H1 (cell line): ENCODE results near the gene OLFML2A. TPM values are rescaled to one million over a fixed set of nuclear protein-coding genes. Genes with fewer than 3 reads are reported as not detected.

ENCODE experiments used
- CTCF ChIA-PET: fragments of 300-600 bp; sonication (Branson Sonifier 250); formaldehyde crosslinking; loops from one replicate; lab custom pipeline; 2021; ENCODE audit not compliant: partially characterized antibody; lab: Charles Lee
- POLR2A ChIA-PET: fragments of 300-600 bp; sonication (Branson Sonifier 250); formaldehyde crosslinking; loops from one replicate; lab custom pipeline; 2021; ENCODE audit warnings: inconsistent platforms; ENCODE audit not compliant: partially characterized antibody; lab: Charles Lee
- DNase-seq, 2 experiments: peaks; one replicate each; pipeline versions ENCODE4 v3.0.0 to v3.0.0-alpha.2; 2010 to 2022; ENCODE audit warnings: low spot score in 2 of 2, low read depth in 1 of 2, mixed read lengths in 1 of 2
- FAIRE-seq: peaks from 2 replicates; lab custom pipeline; 2011; peaks lifted over from hg19 to GRCh38; lab: Jason Lieb, UNC
- H2AFZ ChIP-seq: 2 replicates; pipeline ENCODE4 v1.8.1; 2012; ENCODE audit warnings: low read length, inconsistent platforms
- H2AK5ac ChIP-seq: 2 replicates; pipeline ENCODE4 v1.6.1; 2013; ENCODE audit warnings: low read depth, low read length
- H2BK120ac ChIP-seq: replicated peaks from 2 replicates; pipeline ENCODE3; 2013; ENCODE audit warnings: low read depth, low read length, inconsistent platforms
- H2BK12ac ChIP-seq: 2 replicates; pipeline ENCODE4 v1.6.1; 2013; ENCODE audit warnings: low read depth, low read length
- H2BK15ac ChIP-seq: 2 replicates; pipeline ENCODE4 v1.6.1; 2013; ENCODE audit warnings: low read length
- H2BK20ac ChIP-seq: 2 replicates; pipeline ENCODE4 v1.6.1; 2013; ENCODE audit warnings: low read length
- H2BK5ac ChIP-seq: 2 replicates; pipeline ENCODE4 v1.6.1; 2013; ENCODE audit warnings: low read depth, low read length
- H3K14ac ChIP-seq: 2 replicates; pipeline ENCODE4 v1.6.1; 2013; ENCODE audit warnings: inconsistent platforms; ENCODE audit not compliant: insufficient read length
- H3K18ac ChIP-seq: 2 replicates; pipeline ENCODE4 v1.6.1; 2013; ENCODE audit warnings: low read length; ENCODE audit errors: extremely low read depth
- H3K23ac ChIP-seq: 2 replicates; pipeline ENCODE4 v1.6.1; 2013; ENCODE audit warnings: inconsistent platforms; ENCODE audit not compliant: insufficient read length
- H3K23me2 ChIP-seq: 2 replicates; pipeline ENCODE4 v1.6.1; 2013; ENCODE audit warnings: low read depth, low read length
- H3K27ac ChIP-seq: 2 replicates; pipeline ENCODE4 v1.6.1; 2011; ENCODE audit warnings: low read depth, low read length, inconsistent platforms
- H3K27me3 ChIP-seq, 4 experiments: replicated peaks in 1 of 4; 1 replicate in 1 of 4; 2 replicates in 3 of 4; pipeline versions ENCODE4 v1.6.1 to v1.8.1; 2011 to 2013; ENCODE audit warnings: low read length in 3 of 4, mild to moderate bottlenecking in 3 of 4, inconsistent platforms in 2 of 4, mixed read lengths in 2 of 4, moderate library complexity in 1 of 4; ENCODE audit not compliant: control insufficient read depth in 3 of 4, insufficient read depth in 3 of 4; ENCODE audit errors: extremely low read depth in 1 of 4
- H3K36me3 ChIP-seq, 4 experiments: 2 replicates each; pipeline versions ENCODE4 v1.6.1 to v1.8.1; 2011 to 2013; ENCODE audit warnings: mild to moderate bottlenecking in 4 of 4, low read length in 3 of 4, moderate library complexity in 2 of 4, control low read depth in 1 of 4, inconsistent platforms in 1 of 4; ENCODE audit not compliant: insufficient read depth in 4 of 4, control insufficient read depth in 2 of 4
- H3K4ac ChIP-seq: replicated peaks from 2 replicates; pipeline ENCODE3; 2013; ENCODE audit warnings: low read length, low read depth, mixed read lengths, inconsistent platforms; ENCODE audit not compliant: insufficient read length
- H3K4me1 ChIP-seq, 4 experiments: replicated peaks in 1 of 4; 1 replicate in 1 of 4; 2 replicates in 3 of 4; pipeline versions ENCODE4 v1.6.1 to v1.8.1; 2011 to 2013; ENCODE audit warnings: low read length in 3 of 4, inconsistent platforms in 2 of 4, mixed read lengths in 1 of 4; ENCODE audit not compliant: insufficient read depth in 4 of 4, control insufficient read depth in 3 of 4
- H3K4me2 ChIP-seq, 2 experiments: 2 replicates each; pipeline versions ENCODE4 v1.6.1 to v1.8.1; 2011 to 2013; ENCODE audit warnings: low read depth in 2 of 2, low read length in 2 of 2, control low read depth in 1 of 2, inconsistent platforms in 1 of 2, mild to moderate bottlenecking in 1 of 2; ENCODE audit not compliant: insufficient read depth in 1 of 2
- H3K4me3 ChIP-seq, 4 experiments: fragments of 200-600, 300-600 bp in 1 of 4; sonication (generic), shearing (Covaris generic), sonication (Bioruptor Twin) in 1 of 4; 2 replicates each; pipeline versions ENCODE4 v1.5.1 to v1.8.1; 2011 to 2016; ENCODE audit warnings: low read length in 4 of 4, low read depth in 3 of 4, control low read depth in 2 of 4, inconsistent platforms in 2 of 4, mild to moderate bottlenecking in 2 of 4, mixed read lengths in 1 of 4, moderate library complexity in 1 of 4; ENCODE audit not compliant: insufficient read depth in 2 of 4; ENCODE audit errors: extremely low read depth in 1 of 4
- H3K56ac ChIP-seq: replicated peaks from 2 replicates; pipeline ENCODE3; 2013; ENCODE audit warnings: low read depth, mild to moderate bottlenecking, mixed read lengths, low read length, inconsistent platforms; ENCODE audit not compliant: insufficient read length
- H3K79me1 ChIP-seq: 2 replicates; pipeline ENCODE4 v1.6.1; 2013; ENCODE audit warnings: low read depth, low read length, control low read depth
- H3K79me2 ChIP-seq, 2 experiments: 2 replicates each; pipeline versions ENCODE4 v1.6.1 to v1.8.1; 2012 to 2013; ENCODE audit warnings: low read length in 2 of 2, mild to moderate bottlenecking in 2 of 2, inconsistent platforms in 1 of 2; ENCODE audit not compliant: insufficient read depth in 2 of 2, control insufficient read depth in 1 of 2
- H3K9ac ChIP-seq, 4 experiments: replicated peaks in 1 of 4; 1 replicate in 1 of 4; 2 replicates in 3 of 4; pipeline versions ENCODE4 v1.6.1 to v1.8.1; 2011 to 2013; ENCODE audit warnings: low read depth in 3 of 4, low read length in 3 of 4, control low read depth in 2 of 4, mild to moderate bottlenecking in 2 of 4, moderate library complexity in 2 of 4, inconsistent platforms in 1 of 4; ENCODE audit errors: extremely low read depth in 1 of 4
- H3K9me3 ChIP-seq, 2 experiments: 2 replicates each; pipeline versions ENCODE4 v1.6.1 to v1.8.1; 2012 to 2013; ENCODE audit warnings: mild to moderate bottlenecking in 2 of 2, moderate library complexity in 2 of 2, control low read depth in 1 of 2, inconsistent platforms in 1 of 2, low read depth in 1 of 2, low read length in 1 of 2, mixed read lengths in 1 of 2; ENCODE audit not compliant: insufficient read depth in 2 of 2
- H4K20me1 ChIP-seq, 2 experiments: replicated peaks in 1 of 2; 2 replicates each; pipeline versions ENCODE3 to v1.8.1; 2011 to 2013; ENCODE audit warnings: inconsistent platforms in 2 of 2, low read length in 2 of 2, mild to moderate bottlenecking in 1 of 2; ENCODE audit not compliant: insufficient read depth in 2 of 2, control insufficient read depth in 1 of 2
- H4K5ac ChIP-seq: 2 replicates; pipeline ENCODE4 v1.6.1; 2013; ENCODE audit warnings: low read length, low read depth, mixed read lengths, inconsistent platforms; ENCODE audit not compliant: insufficient read length
- H4K8ac ChIP-seq: 2 replicates; pipeline ENCODE4 v1.8.0; 2013; ENCODE audit warnings: mild to moderate bottlenecking, moderate library complexity, low read length, inconsistent platforms; ENCODE audit not compliant: insufficient read depth; ENCODE audit errors: extremely low read depth
- H4K91ac ChIP-seq: replicated peaks from 2 replicates; pipeline ENCODE3; 2013; ENCODE audit warnings: low read length, mixed read lengths, inconsistent platforms; ENCODE audit not compliant: insufficient read length
- CBX8 ChIP-seq: fragments of 300-800, 300-1000 bp; sonication (generic); IDR thresholded peaks from 2 replicates; pipeline ENCODE4 v1.7.1; 2016; ENCODE audit warnings: low read depth, low read length, borderline replicate concordance
- HDAC2 ChIP-seq, 2 experiments: fragments of 300-600 bp in 1 of 2; sonication (generic) in 1 of 2; IDR thresholded peaks; 2 replicates each; pipeline ENCODE4 v1.6.1; 2011 to 2012; ENCODE audit warnings: low read depth in 2 of 2, low read length in 2 of 2, mild to moderate bottlenecking in 2 of 2, moderate library complexity in 2 of 2, borderline replicate concordance in 1 of 2, inconsistent platforms in 1 of 2
- HDAC6 ChIP-seq: IDR thresholded peaks from one replicate; pipeline ENCODE4 v1.7.1; 2012; ENCODE audit warnings: low read depth, mild to moderate bottlenecking, inconsistent platforms, low read length, moderate library complexity
- JUN ChIP-seq: IDR thresholded peaks from 2 replicates; pipeline ENCODE4 v1.6.1; 2011; ENCODE audit warnings: low read depth, mild to moderate bottlenecking, improper control_type of control experiment, low read length
- RFX5 ChIP-seq: IDR thresholded peaks from 2 replicates; pipeline ENCODE4 v1.6.1; 2011; ENCODE audit warnings: low read depth, low read length, improper control_type of control experiment, borderline replicate concordance
- SAP30 ChIP-seq: fragments of 300-600 bp; sonication (generic); IDR thresholded peaks from 2 replicates; pipeline ENCODE4 v1.7.1; 2012; ENCODE audit warnings: low read length, moderate library complexity, mild to moderate bottlenecking, inconsistent platforms; ENCODE audit not compliant: insufficient read depth, insufficient replicate concordance
- TEAD4 ChIP-seq: IDR thresholded peaks from 2 replicates; pipeline ENCODE4 v1.6.1; 2012; ENCODE audit warnings: low read depth, low read length, inconsistent platforms, mixed read lengths
- WGBS, 2 experiments: shearing (Covaris generic) in 1 of 2; methylation state at CpG; one replicate each; pipeline versions ENCODE4 v1.1.6 to v1.1.7; 2013 to 2015; ENCODE audit warnings: low lambda C conversion rate in 2 of 2, mixed read lengths in 2 of 2, inconsistent platforms in 1 of 2, low coverage in 1 of 2, missing lambda C conversion rate in 1 of 2; ENCODE audit not compliant: insufficient replicate concordance in 2 of 2, insufficient coverage in 1 of 2, insufficient read length in 1 of 2; ENCODE audit errors: extremely low coverage in 1 of 2, missing lambda C conversion rate in 1 of 2; 5-methylcytosine and 5-hydroxymethylcytosine counted together
- polyA plus RNA-seq, 7 experiments: library from polyadenylated mRNA; depleted of rRNA in 3 of 7; stranded (reverse) in 5 of 7; unstranded in 2 of 7; fragments of >200 nt in 5 of 7; fragments of 200-250 nt in 2 of 7; gene quantifications; 1 replicate in 5 of 7; 2 replicates in 1 of 7; 4 replicates in 1 of 7; pipeline versions ENCODE4 v1.2.1 to v1.2.3, GENCODE V29; 2011 to 2013; ENCODE audit warnings: missing spikeins in 2 of 7, mixed read lengths in 2 of 7
- total RNA-seq: library from RNA; stranded (reverse); fragmentation: NEBNext Ultra II Directional; extraction: Animal tissue kit (Norgen Biotek cat#: 25700); gene quantifications from 2 replicates; pipeline ENCODE4 v1.2.1, GENCODE V29; 2021

Gene OLFML2A
- total and polyA plus RNA-seq, 2 of the 8 experiments (the other 6 are each of a cell fraction or from before 2014, with no cell fraction given): 7.8 to 11.5 TPM

- Histone ChIP-seq H3K18ac (no peak overlapping the region), H2BK12ac (no peak overlapping the region), H3K9ac (no peak overlapping the region), H3K27me3 (no peaks in the 10 kb centered on the region), H2BK120ac (no peak overlapping the region), H3K4me3 (no peak overlapping the region), H3K4me1 (peaks cover 0 to 5% (median 2%) of the 10 kb centered on the region in 4 experiments; a peak in 1 of 7 replicates), H3K23me2 (no peaks in the 10 kb centered on the region; the same call in 1 of the 2 replicates), H2BK15ac (no peak overlapping the region), H2AK5ac (no peak overlapping the region), H4K20me1 (peaks cover 28 to 35% of the 10 kb centered on the region in 2 experiments), H3K36me3 (peaks cover 27 to 33% (median 28%) of the 10 kb centered on the region in 4 experiments), H3K79me2 (peaks cover 0 to 14% of the 10 kb centered on the region in 2 experiments; a peak in 2 of 4 replicates), H4K5ac (no peak overlapping the region), H3K9me3 (no peaks in the 10 kb centered on the region), H3K56ac (no peak overlapping the region), H3K14ac (no peak overlapping the region), H3K4me2 (no peak overlapping the region), H3K79me1 (peaks cover 1% of the 10 kb centered on the region), H4K91ac (no peak overlapping the region), H3K4ac (no peak overlapping the region), H3K23ac (no peak overlapping the region), H2BK5ac (no peak overlapping the region), H2AFZ (no peak overlapping the region), H4K8ac (no peak overlapping the region), H2BK20ac (no peak overlapping the region), H3K27ac (no peak overlapping the region)
- CTCF ChIA-PET: interaction anchor here (0.6 to 42.1 kb wide), 12 partner anchors 17 to 440 kb away, joined by 3 to 1529 read pairs (median 12); partner anchors contain the start of genes NR6A1, OLFML2A and PSMB7
- WGBS, 2 experiments: 83% methylated on average over 7 of the region's 7 CpGs; no CpG with 5 or more reads in 1 of the 2 experiments
- FAIRE-seq: no peak
- TF ChIP-seq HDAC6 (no peak), JUN (no peak), SAP30 (no peak), RFX5 (no peak), TEAD4 (no peak), HDAC2 (IDR thresholded peaks at IDR 0.05; ENCODE audit: borderline replicate concordance in 1 of 2, low read depth in 2 of 2, low read length in 2 of 2) (no peak), CBX8 (no peak)
- POLR2A ChIA-PET: interaction anchor here (0.6 to 25.5 kb wide), 5 partner anchors 25 to 80 kb away, joined by 3 to 573 read pairs (median 3); partner anchors contain the start of genes NR6A1 and OLFML2A
- no peak for DNase-seq
Measured at GRCh38 chr9:124854822-124855221, 77.9 kb downstream of the OLFML2A start.
